Subcutaneous abdominal adipose tissue (tissue), 5 donors: Measurements from ENCODE around the gene AFF2.
"Not testable (repeated sequence)": the region's sequence is repeated elsewhere in the genome, so short reads cannot be mapped to it uniquely, and the experiment has no call there.

ENCODE experiments used
- H3K27ac ChIP-seq: one replicate; pipeline ENCODE4 v1.7.0; 2013; ENCODE audit warnings: low read depth, mild to moderate bottlenecking, inconsistent platforms, low read length, moderate library complexity
- H3K27me3 ChIP-seq, 5 donors: one replicate each; pipeline ENCODE4 v1.7.0; 2013; ENCODE audit warnings: low read length in 5 of 5, inconsistent platforms in 1 of 5; ENCODE audit not compliant: control insufficient read depth in 5 of 5, insufficient read depth in 4 of 5
- H3K36me3 ChIP-seq, 5 donors: one replicate each; pipeline ENCODE4 v1.7.0; 2013; ENCODE audit warnings: low read length in 5 of 5; ENCODE audit not compliant: control insufficient read depth in 5 of 5, insufficient read depth in 5 of 5
- H3K4me1 ChIP-seq, 5 donors: one replicate each; pipeline ENCODE4 v1.7.0; 2013; ENCODE audit warnings: low read length in 5 of 5, mild to moderate bottlenecking in 3 of 5, moderate library complexity in 1 of 5; ENCODE audit not compliant: control insufficient read depth in 5 of 5, insufficient read depth in 5 of 5
- H3K4me3 ChIP-seq, 5 donors: one replicate each; pipeline ENCODE4 v1.7.0; 2013; ENCODE audit warnings: low read length in 5 of 5, low read depth in 1 of 5
- H3K9ac ChIP-seq, 5 donors: one replicate each; pipeline ENCODE4 v1.7.0; 2013; ENCODE audit warnings: low read length in 5 of 5, mild to moderate bottlenecking in 4 of 5, moderate library complexity in 3 of 5
- H3K9me3 ChIP-seq, 5 donors: one replicate each; pipeline ENCODE4 v1.7.0; 2013; ENCODE audit warnings: low read length in 5 of 5; ENCODE audit not compliant: control insufficient read depth in 5 of 5
- donor health status: healthy.
- donor health status: healthy.
- donor health status: healthy.
- donor health status: healthy.
- donor health status: healthy.

The AFF2 gene

GRCh38 chrX:148661035-148661434 is 160.6 kb downstream of the AFF2 start:
- no peaks in the 10 kb centered on the region for H3K4me1 ChIP-seq
- H3K9ac ChIP-seq = no peak overlapping the region
- H3K4me3 ChIP-seq = no peak overlapping the region
- no peaks in the 10 kb centered on the region for H3K27me3 ChIP-seq
- H3K36me3 ChIP-seq = no peaks in the 10 kb centered on the region
- no peak overlapping the region for H3K27ac ChIP-seq
- H3K9me3 ChIP-seq = no peaks in the 10 kb centered on the region

- no peak overlapping the region for H3K4me3 ChIP-seq
- H3K27ac ChIP-seq = no peak overlapping the region
- H3K9me3 ChIP-seq = no peaks in the 10 kb centered on the region
- no peaks in the 10 kb centered on the region for H3K36me3 ChIP-seq
- H3K27me3 ChIP-seq = no peaks in the 10 kb centered on the region
- no peaks in the 10 kb centered on the region for H3K4me1 ChIP-seq
- no peak overlapping the region for H3K9ac ChIP-seq
Observed at GRCh38 chrX:148662014-148662413, 161.6 kb downstream of the AFF2 start.

- Histone ChIP-seq H3K36me3 (no peaks in the 10 kb centered on the region), H3K4me1 (no peaks in the 10 kb centered on the region), H3K27ac (no peak overlapping the region), H3K9ac (no peak overlapping the region), H3K9me3 (peaks cover under 1 to 9% (median 7%) of the 10 kb centered on the region in 5 donors), H3K4me3 (no peak overlapping the region), H3K27me3 (no peaks in the 10 kb centered on the region)
Observed at GRCh38 chrX:148664171-148664570, 163.8 kb downstream of the AFF2 start.

GRCh38 chrX:148664995-148665394 is 164.6 kb downstream of the AFF2 start:
- H3K4me1 ChIP-seq = no peaks in the 10 kb centered on the region

GRCh38 chrX:148669175-148669574 is 168.8 kb downstream of the AFF2 start:
- H3K9me3 ChIP-seq = peaks cover 4 to 28% (median 19%) of the 10 kb centered on the region in 5 donors
- H3K27ac ChIP-seq = not testable (repeated sequence)

More at GRCh38 chrX:148664995-148665394, 164.6 kb downstream of the AFF2 start:
- Histone ChIP-seq H3K4me3 (no peak overlapping the region), H3K27me3 (no peaks in the 10 kb centered on the region), H3K36me3 (no peaks in the 10 kb centered on the region), H3K9me3 (peaks cover 4 to 17% (median 13%) of the 10 kb centered on the region in 5 donors), H3K9ac (no peak overlapping the region), H3K27ac (no peak overlapping the region)

GRCh38 chrX:148670277-148670676 is 169.9 kb downstream of the AFF2 start:
- Histone ChIP-seq H3K9me3 (peaks cover 4 to 28% (median 19%) of the 10 kb centered on the region in 5 donors), H3K27me3 (no peaks in the 10 kb centered on the region), H3K4me1 (no peaks in the 10 kb centered on the region)

More at GRCh38 chrX:148669175-148669574, 168.8 kb downstream of the AFF2 start:
- H3K4me1 ChIP-seq, H3K4me3 ChIP-seq, H3K9ac ChIP-seq, H3K27me3 ChIP-seq, H3K36me3 ChIP-seq: not testable (repeated sequence)

GRCh38 chrX:148672517-148672916 is 172.1 kb downstream of the AFF2 start:
- H3K4me1 ChIP-seq = no peaks in the 10 kb centered on the region
- H3K4me3 ChIP-seq = no peak overlapping the region
- no peak overlapping the region for H3K27ac ChIP-seq
- no peak overlapping the region for H3K9ac ChIP-seq
- peaks cover 4 to 28% (median 19%) of the 10 kb centered on the region in 5 donors for H3K9me3 ChIP-seq
- no peaks in the 10 kb centered on the region for H3K36me3 ChIP-seq
- H3K27me3 ChIP-seq = no peaks in the 10 kb centered on the region

More at GRCh38 chrX:148670277-148670676, 169.9 kb downstream of the AFF2 start:
- H3K27ac ChIP-seq = no peak overlapping the region
- H3K4me3 ChIP-seq = no peak overlapping the region
- H3K36me3 ChIP-seq = no peaks in the 10 kb centered on the region
- no peak overlapping the region for H3K9ac ChIP-seq

GRCh38 chrX:148681605-148682004 is 181.2 kb downstream of the AFF2 start:
- Histone ChIP-seq H3K27ac (no peak overlapping the region), H3K4me3 (no peak overlapping the region), H3K4me1 (no peaks in the 10 kb centered on the region), H3K9ac (no peak overlapping the region), H3K36me3 (no peaks in the 10 kb centered on the region), H3K9me3 (no peaks in the 10 kb centered on the region), H3K27me3 (no peaks in the 10 kb centered on the region)

- no peak overlapping the region for H3K4me3 ChIP-seq
- H3K9me3 ChIP-seq = no peaks in the 10 kb centered on the region
- no peak overlapping the region for H3K27ac ChIP-seq
- no peaks in the 10 kb centered on the region for H3K4me1 ChIP-seq
- H3K27me3 ChIP-seq = no peaks in the 10 kb centered on the region
- H3K36me3 ChIP-seq = no peaks in the 10 kb centered on the region
- no peak overlapping the region for H3K9ac ChIP-seq
Observed at GRCh38 chrX:148682206-148682605, 181.8 kb downstream of the AFF2 start.

GRCh38 chrX:148691456-148691855 is 191.0 kb downstream of the AFF2 start:
- no peak overlapping the region for H3K4me3 ChIP-seq
- no peaks in the 10 kb centered on the region for H3K9me3 ChIP-seq
- H3K27me3 ChIP-seq = no peaks in the 10 kb centered on the region
- no peak overlapping the region for H3K27ac ChIP-seq
- H3K36me3 ChIP-seq = no peaks in the 10 kb centered on the region
- H3K4me1 ChIP-seq = no peaks in the 10 kb centered on the region
- H3K9ac ChIP-seq = no peak overlapping the region

- Histone ChIP-seq H3K9me3 (no peaks in the 10 kb centered on the region), H3K4me1 (no peaks in the 10 kb centered on the region), H3K27ac (no peak overlapping the region), H3K9ac (no peak overlapping the region), H3K4me3 (no peak overlapping the region), H3K36me3 (no peaks in the 10 kb centered on the region), H3K27me3 (no peaks in the 10 kb centered on the region)
Observed at GRCh38 chrX:148695255-148695654, 194.8 kb downstream of the AFF2 start.
